ENCODE measurements around the gene EGFL8.
A peak's percentile ranks its signal among the peaks of the same experiment; 100 is the strongest.

EGFL8 gene

DNA sequence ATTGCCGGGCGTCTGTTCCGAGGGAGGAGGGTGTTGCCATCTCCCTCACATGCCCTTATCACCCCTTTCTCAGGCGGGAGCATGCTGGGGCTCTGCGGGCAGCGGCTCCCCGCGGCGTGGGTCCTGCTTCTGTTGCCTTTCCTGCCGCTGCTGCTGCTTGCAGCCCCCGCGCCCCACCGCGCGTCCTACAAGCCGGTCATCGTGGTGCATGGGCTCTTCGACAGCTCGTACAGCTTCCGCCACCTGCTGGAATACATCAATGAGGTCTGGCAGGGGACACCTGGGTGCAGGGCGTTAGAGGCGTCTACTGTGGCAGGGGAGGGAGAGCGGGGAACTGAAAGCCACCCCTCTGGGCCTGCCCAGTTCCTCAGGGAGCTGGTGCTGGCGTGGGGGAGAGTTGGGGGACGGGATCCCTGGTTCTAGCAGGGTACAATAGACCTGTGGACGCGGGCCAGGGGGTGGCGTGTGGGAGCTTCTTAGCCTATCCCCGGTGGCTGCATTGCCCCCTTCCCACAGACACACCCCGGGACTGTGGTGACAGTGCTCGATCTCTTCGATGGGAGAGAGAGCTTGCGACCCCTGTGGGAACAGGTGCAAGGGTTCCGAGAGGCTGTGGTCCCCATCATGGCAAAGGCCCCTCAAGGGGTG is 9.8 kb upstream of the EGFL8 start:
- H3K4me3 ChIP-seq (ENCODE audit: low read depth, low read length), result peak overlapping the region; percentile 92
- H3K9me3 ChIP-seq (ENCODE audit: control insufficient read depth, insufficient read depth, low read length), result no peaks in the 10 kb centered on the region
- peaks cover 32% of the 10 kb centered on the region for H3K27me3 ChIP-seq (ENCODE audit: control insufficient read depth, insufficient read depth, low read length)
- peaks cover 9% of the 10 kb centered on the region for H3K36me3 ChIP-seq (ENCODE audit: control insufficient read depth, insufficient read depth, low read length)
- peaks cover 16% of the 10 kb centered on the region for H3K4me1 ChIP-seq (ENCODE audit: control insufficient read depth, insufficient read depth, low read length)
- H3K9ac ChIP-seq (ENCODE audit: low read depth, low read length), result peak overlapping the region; percentile 67

DNA sequence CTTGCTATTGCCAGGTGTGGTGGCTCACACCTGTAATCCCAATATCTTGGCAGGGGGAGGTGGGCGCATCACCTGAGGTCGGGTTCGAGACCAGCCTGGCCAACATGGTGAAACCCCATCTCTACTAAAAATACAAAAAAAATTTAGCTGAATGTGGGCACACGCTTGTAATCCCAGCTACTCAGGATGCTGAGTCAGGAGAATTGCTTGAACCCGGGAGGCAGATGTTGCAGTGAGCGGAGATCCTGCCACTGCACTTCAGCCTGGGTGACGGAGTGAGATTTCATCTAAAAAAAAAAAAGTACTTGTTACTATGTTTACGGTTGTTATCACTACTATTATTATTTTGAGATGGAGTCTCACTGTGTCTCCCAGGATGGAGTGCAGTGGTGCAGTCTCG is 7.5 kb upstream of the EGFL8 start:
- Histone ChIP-seq H3K36me3 (ENCODE audit: control insufficient read depth, insufficient read depth, low read length) (peaks cover 9% of the 10 kb centered on the region), H3K27me3 (ENCODE audit: control insufficient read depth, insufficient read depth, low read length) (peaks cover 14% of the 10 kb centered on the region), H3K9ac (ENCODE audit: low read depth, low read length) (no peak overlapping the region), H3K4me1 (ENCODE audit: control insufficient read depth, insufficient read depth, low read length) (peaks cover 13% of the 10 kb centered on the region), H3K4me3 (ENCODE audit: low read depth, low read length) (no peak overlapping the region), H3K9me3 (ENCODE audit: control insufficient read depth, insufficient read depth, low read length) (no peaks in the 10 kb centered on the region)

DNA sequence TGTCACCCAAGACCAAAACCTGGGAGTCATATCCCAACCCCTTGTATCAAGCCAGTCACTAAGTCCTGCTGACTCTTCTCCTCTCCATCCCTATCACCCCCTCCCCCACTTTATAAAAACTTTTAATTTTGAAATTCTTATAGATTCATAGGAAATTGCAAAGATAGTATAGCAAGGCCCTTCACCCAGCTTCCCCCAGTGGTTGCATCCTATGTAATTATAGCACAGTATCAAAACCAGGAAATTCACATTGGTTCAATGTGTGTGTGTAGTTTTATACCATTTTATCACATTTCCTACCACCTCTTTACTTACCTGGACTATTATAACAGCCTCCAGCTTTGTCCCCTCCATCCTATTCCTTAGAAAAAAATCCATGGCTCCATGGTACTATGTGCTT is 6.3 kb upstream of the EGFL8 start:
- no peaks in the 10 kb centered on the region for H3K9me3 ChIP-seq (ENCODE audit: control insufficient read depth, insufficient read depth, low read length)
- peaks cover 3% of the 10 kb centered on the region for H3K4me1 ChIP-seq (ENCODE audit: control insufficient read depth, insufficient read depth, low read length)
- no peak overlapping the region for H3K9ac ChIP-seq (ENCODE audit: low read depth, low read length)
- H3K36me3 ChIP-seq (ENCODE audit: control insufficient read depth, insufficient read depth, low read length), result peaks cover 12% of the 10 kb centered on the region
- H3K4me3 ChIP-seq (ENCODE audit: low read depth, low read length), result no peak overlapping the region
- H3K27me3 ChIP-seq (ENCODE audit: control insufficient read depth, insufficient read depth, low read length), result peaks cover 2% of the 10 kb centered on the region

DNA sequence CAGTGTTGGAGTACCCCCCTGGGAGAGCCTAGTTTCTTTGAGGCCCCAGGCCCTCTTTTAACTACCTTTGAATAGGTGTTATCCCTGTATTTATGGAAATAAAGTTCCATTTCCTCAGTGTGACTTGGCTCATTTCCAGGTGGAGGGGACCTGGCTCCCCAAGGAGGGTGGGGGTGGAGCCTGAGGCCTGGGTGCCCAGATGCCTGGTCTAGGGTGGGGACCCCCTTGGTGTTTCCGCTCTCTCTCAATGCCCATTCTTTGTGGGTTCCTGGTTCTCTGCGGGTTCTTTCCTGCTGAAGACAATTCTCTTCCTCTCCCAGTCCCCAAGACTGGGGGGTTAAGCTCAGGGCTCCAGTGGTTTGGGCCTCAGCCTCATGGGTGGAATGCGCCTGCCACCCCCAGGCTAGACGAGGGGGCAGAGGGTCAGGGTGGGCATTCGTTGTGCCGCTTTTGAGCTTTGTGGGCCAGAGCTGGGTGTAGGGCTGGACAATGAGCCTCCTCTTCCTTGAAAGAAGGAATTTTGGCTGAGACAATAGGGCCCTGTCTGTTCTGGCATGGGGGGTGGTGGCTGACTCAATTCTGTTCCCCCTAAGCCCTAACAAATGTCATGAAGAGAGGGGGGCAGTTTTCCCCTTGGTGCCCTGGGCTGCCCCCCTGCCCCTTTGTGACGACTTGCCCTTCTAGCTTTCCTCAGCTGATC is 686 bp upstream of the EGFL8 start:
- no peaks in the 10 kb centered on the region for H3K27me3 ChIP-seq (ENCODE audit: control insufficient read depth, insufficient read depth, low read length)
- H3K9ac ChIP-seq (ENCODE audit: low read depth, low read length), result no peak overlapping the region
- H3K4me3 ChIP-seq (ENCODE audit: low read depth, low read length), result no peak overlapping the region
- peaks cover 4% of the 10 kb centered on the region for H3K36me3 ChIP-seq (ENCODE audit: control insufficient read depth, insufficient read depth, low read length)
- no peaks in the 10 kb centered on the region for H3K9me3 ChIP-seq (ENCODE audit: control insufficient read depth, insufficient read depth, low read length)
- H3K4me1 ChIP-seq (ENCODE audit: control insufficient read depth, insufficient read depth, low read length), result peaks cover 7% of the 10 kb centered on the region

DNA sequence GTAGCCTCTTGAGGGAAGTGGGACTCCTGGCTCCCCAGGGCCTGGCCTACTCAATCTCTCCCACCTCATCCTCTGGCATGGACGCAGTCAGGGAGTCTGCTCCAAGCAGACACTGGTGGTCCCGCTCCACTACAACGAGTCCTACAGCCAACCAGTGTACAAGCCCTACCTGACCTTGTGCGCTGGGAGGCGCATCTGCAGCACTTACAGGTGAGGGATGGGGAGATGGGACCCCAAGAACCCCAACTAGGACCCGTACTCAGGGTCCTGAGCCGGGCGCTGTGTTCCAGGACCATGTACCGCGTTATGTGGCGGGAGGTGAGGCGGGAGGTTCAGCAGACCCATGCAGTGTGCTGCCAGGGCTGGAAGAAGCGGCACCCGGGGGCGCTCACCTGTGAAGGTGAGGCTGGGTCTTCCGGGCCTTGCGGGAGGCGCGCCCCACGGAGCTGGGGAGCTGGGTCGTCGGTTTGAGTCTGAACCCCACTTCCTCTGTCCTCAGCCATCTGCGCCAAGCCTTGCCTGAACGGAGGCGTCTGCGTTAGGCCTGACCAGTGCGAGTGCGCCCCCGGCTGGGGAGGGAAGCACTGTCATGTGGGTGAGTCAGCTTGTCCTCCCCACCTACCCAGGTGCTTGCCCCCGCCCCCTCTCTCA is 2.1 kb downstream of the EGFL8 start:
- no peaks in the 10 kb centered on the region for H3K27me3 ChIP-seq (ENCODE audit: control insufficient read depth, insufficient read depth, low read length)
- H3K36me3 ChIP-seq (ENCODE audit: control insufficient read depth, insufficient read depth, low read length), result peaks cover 23% of the 10 kb centered on the region
- no peaks in the 10 kb centered on the region for H3K9me3 ChIP-seq (ENCODE audit: control insufficient read depth, insufficient read depth, low read length)
- H3K9ac ChIP-seq (ENCODE audit: low read depth, low read length), result peak overlapping the region; percentile 60
- peak overlapping the region; percentile 37 for H3K4me3 ChIP-seq (ENCODE audit: low read depth, low read length)
- peaks cover 7% of the 10 kb centered on the region for H3K4me1 ChIP-seq (ENCODE audit: control insufficient read depth, insufficient read depth, low read length)

DNA sequence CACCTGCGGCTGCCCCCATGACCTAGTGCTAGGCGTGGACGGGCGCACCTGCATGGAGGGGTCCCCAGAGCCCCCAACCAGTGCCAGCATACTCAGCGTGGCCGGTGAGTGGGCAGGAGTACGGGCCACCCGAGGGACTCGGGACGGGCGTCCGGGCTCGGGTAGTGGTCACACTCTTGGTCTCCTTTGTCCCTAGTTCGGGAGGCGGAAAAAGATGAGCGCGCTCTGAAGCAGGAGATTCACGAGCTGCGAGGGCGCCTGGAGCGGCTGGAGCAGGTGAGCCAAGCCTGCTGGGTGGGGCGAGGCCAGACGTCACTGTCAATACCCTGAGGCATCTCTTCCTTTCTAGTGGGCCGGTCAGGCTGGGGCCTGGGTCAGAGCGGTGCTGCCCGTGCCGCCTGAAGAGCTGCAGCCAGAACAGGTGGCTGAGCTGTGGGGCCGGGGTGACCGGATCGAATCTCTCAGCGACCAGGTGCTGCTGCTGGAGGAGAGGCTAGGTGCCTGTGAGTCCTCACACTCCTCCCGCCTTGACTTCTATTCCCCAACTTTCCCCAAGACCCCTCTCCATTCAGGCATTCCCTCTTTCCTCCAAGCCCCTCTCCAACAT is 2.9 kb downstream of the EGFL8 start:
- peak overlapping the region; percentile 60 for H3K9ac ChIP-seq (ENCODE audit: low read depth, low read length)
- peaks cover 7% of the 10 kb centered on the region for H3K4me1 ChIP-seq (ENCODE audit: control insufficient read depth, insufficient read depth, low read length)
- peaks cover 21% of the 10 kb centered on the region for H3K36me3 ChIP-seq (ENCODE audit: control insufficient read depth, insufficient read depth, low read length)
- H3K4me3 ChIP-seq (ENCODE audit: low read depth, low read length), result peak overlapping the region; percentile 37
- H3K9me3 ChIP-seq (ENCODE audit: control insufficient read depth, insufficient read depth, low read length), result no peaks in the 10 kb centered on the region
- H3K27me3 ChIP-seq (ENCODE audit: control insufficient read depth, insufficient read depth, low read length), result no peaks in the 10 kb centered on the region

DNA sequence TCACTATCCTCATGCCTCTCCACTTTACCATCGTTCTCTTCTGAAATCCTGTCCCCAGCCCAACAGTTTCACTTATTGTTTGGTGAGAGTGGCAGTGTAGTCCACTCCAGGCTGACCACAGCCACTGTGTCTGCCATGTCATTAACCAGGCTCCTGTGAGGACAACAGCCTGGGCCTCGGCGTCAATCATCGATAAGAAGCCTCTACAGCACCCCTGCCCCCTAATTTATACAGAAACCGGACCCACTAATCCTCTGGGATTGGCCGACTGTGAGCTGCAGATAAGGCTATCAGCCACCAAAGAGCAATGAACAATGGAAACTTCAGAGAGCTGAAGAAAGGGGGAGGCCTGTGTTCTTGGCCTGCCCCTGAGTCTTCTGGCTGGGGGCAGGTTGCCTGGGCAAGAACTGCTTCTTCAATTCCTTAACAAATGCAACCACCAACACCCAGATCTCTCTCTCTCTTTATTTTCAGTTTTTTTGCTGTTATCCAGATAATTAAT is 3.4 kb downstream of the EGFL8 start:
- H3K27me3 ChIP-seq (ENCODE audit: control insufficient read depth, insufficient read depth, low read length), result no peaks in the 10 kb centered on the region
- H3K4me1 ChIP-seq (ENCODE audit: control insufficient read depth, insufficient read depth, low read length), result peaks cover 7% of the 10 kb centered on the region
- peaks cover 21% of the 10 kb centered on the region for H3K36me3 ChIP-seq (ENCODE audit: control insufficient read depth, insufficient read depth, low read length)
- H3K9me3 ChIP-seq (ENCODE audit: control insufficient read depth, insufficient read depth, low read length), result no peaks in the 10 kb centered on the region
- no peak overlapping the region for H3K9ac ChIP-seq (ENCODE audit: low read depth, low read length)
- H3K4me3 ChIP-seq (ENCODE audit: low read depth, low read length), result no peak overlapping the region

DNA sequence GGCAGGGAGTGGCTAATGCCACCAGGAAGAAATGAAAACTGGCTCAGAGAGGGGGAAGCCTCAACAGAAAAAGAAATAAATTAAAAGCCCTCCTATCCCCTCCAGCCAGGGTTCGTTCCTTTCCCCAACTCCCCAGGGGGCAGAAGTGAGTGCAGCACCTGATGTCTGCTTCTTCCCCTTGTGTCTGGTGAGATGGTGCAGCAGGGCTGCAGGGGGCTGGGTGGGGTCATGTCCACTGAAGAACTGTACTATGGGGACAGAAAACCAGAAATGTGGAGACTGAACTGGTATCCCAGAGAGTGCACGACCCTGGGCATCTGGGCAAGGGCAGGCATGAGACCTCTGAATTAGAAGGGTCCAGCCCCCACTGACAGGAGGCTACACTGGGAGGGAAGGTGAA is 4.0 kb downstream of the EGFL8 start:
- no peaks in the 10 kb centered on the region for H3K27me3 ChIP-seq (ENCODE audit: control insufficient read depth, insufficient read depth, low read length)

DNA sequence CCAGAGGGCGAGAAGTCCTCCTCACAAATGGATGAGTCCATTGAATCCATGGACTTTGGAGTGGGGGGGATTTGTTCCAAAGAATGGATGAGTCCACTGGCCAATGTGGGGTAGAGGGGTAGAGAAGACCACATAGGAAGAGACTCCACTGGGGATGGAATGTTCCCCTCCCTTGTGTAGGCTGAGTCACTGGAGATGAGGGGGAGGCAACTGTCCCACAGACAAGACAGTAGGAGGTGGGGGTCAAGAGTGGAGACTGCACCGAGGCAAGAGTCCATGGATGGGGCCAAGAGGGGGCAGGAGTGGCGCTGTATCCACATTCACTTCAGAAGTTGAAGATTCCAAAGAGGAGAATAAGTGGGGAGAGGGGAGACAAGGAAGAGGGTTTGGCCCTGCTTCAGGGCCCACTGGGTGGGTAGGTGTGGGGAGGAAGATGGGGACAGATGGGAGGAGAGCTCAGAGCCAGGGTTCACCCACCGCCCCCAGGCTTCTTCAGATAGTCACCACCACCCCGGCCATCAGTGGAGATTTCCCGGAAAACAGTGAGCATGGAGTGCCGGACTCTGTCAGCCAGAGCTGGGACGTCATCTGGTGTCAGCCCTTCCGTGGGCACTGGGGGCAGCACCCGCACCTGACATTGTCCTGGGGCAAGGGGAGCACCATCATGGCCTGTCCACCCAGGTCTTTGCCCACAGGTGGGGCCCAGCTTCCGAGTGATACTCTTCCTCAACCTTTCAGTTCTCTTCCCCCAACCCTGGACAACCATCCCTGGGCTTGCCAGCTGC is 4.6 kb downstream of the EGFL8 start:
- no peak overlapping the region for H3K4me3 ChIP-seq (ENCODE audit: low read depth, low read length)
- H3K9ac ChIP-seq (ENCODE audit: low read depth, low read length), result no peak overlapping the region
- H3K36me3 ChIP-seq (ENCODE audit: control insufficient read depth, insufficient read depth, low read length), result peaks cover 21% of the 10 kb centered on the region
- H3K27me3 ChIP-seq (ENCODE audit: control insufficient read depth, insufficient read depth, low read length), result no peaks in the 10 kb centered on the region
- H3K9me3 ChIP-seq (ENCODE audit: control insufficient read depth, insufficient read depth, low read length), result no peaks in the 10 kb centered on the region
- H3K4me1 ChIP-seq (ENCODE audit: control insufficient read depth, insufficient read depth, low read length), result peaks cover 12% of the 10 kb centered on the region

More for the DNA sequence above, 4.0 kb downstream of the EGFL8 start:
- Histone ChIP-seq H3K4me3 (ENCODE audit: low read depth, low read length) (no peak overlapping the region), H3K9ac (ENCODE audit: low read depth, low read length) (no peak overlapping the region), H3K9me3 (ENCODE audit: control insufficient read depth, insufficient read depth, low read length) (no peaks in the 10 kb centered on the region), H3K4me1 (ENCODE audit: control insufficient read depth, insufficient read depth, low read length) (peaks cover 9% of the 10 kb centered on the region), H3K36me3 (ENCODE audit: control insufficient read depth, insufficient read depth, low read length) (peaks cover 21% of the 10 kb centered on the region)

DNA sequence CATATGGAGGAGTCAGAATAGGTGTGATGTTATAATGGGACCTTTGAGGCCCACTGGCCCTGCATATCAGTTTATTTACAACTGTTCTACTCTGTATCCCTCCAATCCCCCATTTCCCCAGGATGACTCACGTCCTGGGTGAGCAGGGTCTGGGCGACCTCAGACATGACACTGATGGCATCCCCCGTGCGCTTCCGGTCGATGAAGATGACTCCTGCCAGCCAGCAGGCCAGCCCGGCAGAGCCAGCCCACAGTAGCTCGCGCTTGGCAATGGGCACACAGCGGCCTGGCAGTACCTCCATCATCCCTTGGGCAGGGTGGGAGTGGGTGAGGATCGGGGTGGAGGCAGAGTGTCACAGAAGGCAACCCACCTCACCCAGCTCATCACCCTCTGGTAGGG is 5.9 kb downstream of the EGFL8 start:
- Histone ChIP-seq H3K27me3 (ENCODE audit: control insufficient read depth, insufficient read depth, low read length) (no peaks in the 10 kb centered on the region), H3K9me3 (ENCODE audit: control insufficient read depth, insufficient read depth, low read length) (no peaks in the 10 kb centered on the region), H3K36me3 (ENCODE audit: control insufficient read depth, insufficient read depth, low read length) (peaks cover 21% of the 10 kb centered on the region), H3K4me1 (ENCODE audit: control insufficient read depth, insufficient read depth, low read length) (peaks cover 12% of the 10 kb centered on the region), H3K4me3 (ENCODE audit: low read depth, low read length) (no peak overlapping the region), H3K9ac (ENCODE audit: low read depth, low read length) (no peak overlapping the region)

DNA sequence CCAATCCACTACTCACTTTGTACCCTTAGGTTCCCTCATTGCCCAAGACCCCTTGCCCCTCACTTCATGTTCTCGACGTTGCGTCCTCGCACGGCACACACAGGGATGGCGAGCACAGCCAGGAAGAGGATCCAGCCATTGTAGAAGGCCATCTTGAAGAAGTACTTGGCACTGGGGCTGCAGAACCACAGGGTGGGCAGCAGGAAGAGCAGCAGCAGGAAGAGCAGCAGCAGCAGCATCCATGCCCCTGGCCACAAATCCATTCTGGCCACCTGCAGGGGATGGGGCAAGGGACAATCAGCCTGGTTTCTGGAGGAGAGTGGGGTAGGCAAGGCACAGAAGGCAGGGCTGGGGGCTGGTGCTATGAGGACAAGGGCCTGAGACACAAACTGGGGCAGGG is 6.8 kb downstream of the EGFL8 start:
- Histone ChIP-seq H3K27me3 (ENCODE audit: control insufficient read depth, insufficient read depth, low read length) (no peaks in the 10 kb centered on the region), H3K4me1 (ENCODE audit: control insufficient read depth, insufficient read depth, low read length) (peaks cover 9% of the 10 kb centered on the region), H3K4me3 (ENCODE audit: low read depth, low read length) (no peak overlapping the region), H3K9ac (ENCODE audit: low read depth, low read length) (no peak overlapping the region), H3K36me3 (ENCODE audit: control insufficient read depth, insufficient read depth, low read length) (peaks cover 21% of the 10 kb centered on the region), H3K9me3 (ENCODE audit: control insufficient read depth, insufficient read depth, low read length) (no peaks in the 10 kb centered on the region)

Data from iPS-15b (cell line).